KMS-11 (cell line): Measurements from ENCODE around the gene NKRF.

Source experiments
- H2AFZ ChIP-seq: fragments of 200-600 bp; sonication (generic); 2 replicates; pipeline ENCODE4 v1.6.1; 2016; ENCODE audit warnings: antibody characterized with exemption, mixed run types, low read depth
- H3K27ac ChIP-seq: fragments of 200-600 bp; sonication (generic); 2 replicates; pipeline ENCODE4 v1.6.1; 2016; ENCODE audit warnings: mild to moderate bottlenecking, mixed run types
- H3K27me3 ChIP-seq: fragments of 200-600 bp; sonication (generic); 2 replicates; pipeline ENCODE4 v1.6.1; 2017; ENCODE audit warnings: mild to moderate bottlenecking, low read depth, mixed run types, moderate library complexity; ENCODE audit not compliant: insufficient read depth
- H3K36me3 ChIP-seq: fragments of 200-600 bp; sonication (generic); 2 replicates; pipeline ENCODE4 v1.6.1; 2017; ENCODE audit warnings: mild to moderate bottlenecking, mixed run types; ENCODE audit not compliant: insufficient read depth
- H3K4me1 ChIP-seq: fragments of 200-600 bp; sonication (generic); 2 replicates; pipeline ENCODE4 v1.6.1; 2016; ENCODE audit warnings: mild to moderate bottlenecking, low read depth, mixed run types; ENCODE audit not compliant: poor library complexity, severe bottlenecking
- H3K4me2 ChIP-seq: fragments of 200-600 bp; sonication (generic); 2 replicates; pipeline ENCODE4 v1.7.0; 2016; ENCODE audit warnings: mild to moderate bottlenecking, mixed run types
- H3K4me3 ChIP-seq: fragments of 200-600 bp; sonication (generic); IDR thresholded peaks from 2 replicates; pipeline ENCODE4 v1.6.1; 2017; ENCODE audit warnings: low read depth, low read length, mixed read lengths; ENCODE audit not compliant: insufficient read depth
- H3K79me2 ChIP-seq: fragments of 200-600 bp; sonication (generic); 2 replicates; pipeline ENCODE4 v1.6.1; 2016; ENCODE audit warnings: low read depth, mixed run types; ENCODE audit not compliant: insufficient read depth
- H3K9ac ChIP-seq: fragments of 200-600 bp; sonication (generic); 2 replicates; pipeline ENCODE4 v1.6.1; 2016; ENCODE audit warnings: mild to moderate bottlenecking, mixed run types
- H4K20me1 ChIP-seq: fragments of 200-600 bp; sonication (generic); 2 replicates; pipeline ENCODE4 v1.6.1; 2016; ENCODE audit warnings: mild to moderate bottlenecking, mixed run types; ENCODE audit not compliant: insufficient read depth
- TF ChIP-seq, protein P1 (sequence below): fragments of 200-600 bp; sonication (generic); conservative IDR thresholded peaks from 2 replicates; pipeline ENCODE4 v1.6.1; 2017; ENCODE audit warnings: low read depth, mild to moderate bottlenecking, antibody characterized with exemption, low read length, moderate library complexity, mixed read lengths

NKRF gene

GRCh38 chrX:119607018-119607389, 780 bp upstream of the NKRF start:
- no peaks in the 10 kb centered on the region for H3K27me3 ChIP-seq
- H3K4me3 ChIP-seq: no peak overlapping the region
- H3K27ac ChIP-seq: peak overlapping the region; percentile 87
- peaks cover 36% of the 10 kb centered on the region for H3K79me2 ChIP-seq
- H3K9ac ChIP-seq: peak overlapping the region; percentile 94
- peaks cover 47% of the 10 kb centered on the region for H3K4me1 ChIP-seq
- TF ChIP-seq, protein P1, sequence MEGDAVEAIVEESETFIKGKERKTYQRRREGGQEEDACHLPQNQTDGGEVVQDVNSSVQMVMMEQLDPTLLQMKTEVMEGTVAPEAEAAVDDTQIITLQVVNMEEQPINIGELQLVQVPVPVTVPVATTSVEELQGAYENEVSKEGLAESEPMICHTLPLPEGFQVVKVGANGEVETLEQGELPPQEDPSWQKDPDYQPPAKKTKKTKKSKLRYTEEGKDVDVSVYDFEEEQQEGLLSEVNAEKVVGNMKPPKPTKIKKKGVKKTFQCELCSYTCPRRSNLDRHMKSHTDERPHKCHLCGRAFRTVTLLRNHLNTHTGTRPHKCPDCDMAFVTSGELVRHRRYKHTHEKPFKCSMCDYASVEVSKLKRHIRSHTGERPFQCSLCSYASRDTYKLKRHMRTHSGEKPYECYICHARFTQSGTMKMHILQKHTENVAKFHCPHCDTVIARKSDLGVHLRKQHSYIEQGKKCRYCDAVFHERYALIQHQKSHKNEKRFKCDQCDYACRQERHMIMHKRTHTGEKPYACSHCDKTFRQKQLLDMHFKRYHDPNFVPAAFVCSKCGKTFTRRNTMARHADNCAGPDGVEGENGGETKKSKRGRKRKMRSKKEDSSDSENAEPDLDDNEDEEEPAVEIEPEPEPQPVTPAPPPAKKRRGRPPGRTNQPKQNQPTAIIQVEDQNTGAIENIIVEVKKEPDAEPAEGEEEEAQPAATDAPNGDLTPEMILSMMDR: no peak
- H3K4me2 ChIP-seq: peak overlapping the region; percentile 85
- H3K36me3 ChIP-seq: no peaks in the 10 kb centered on the region
- H4K20me1 ChIP-seq: no peaks in the 10 kb centered on the region
- peak overlapping the region; percentile 56 for H2AFZ ChIP-seq

DNA sequence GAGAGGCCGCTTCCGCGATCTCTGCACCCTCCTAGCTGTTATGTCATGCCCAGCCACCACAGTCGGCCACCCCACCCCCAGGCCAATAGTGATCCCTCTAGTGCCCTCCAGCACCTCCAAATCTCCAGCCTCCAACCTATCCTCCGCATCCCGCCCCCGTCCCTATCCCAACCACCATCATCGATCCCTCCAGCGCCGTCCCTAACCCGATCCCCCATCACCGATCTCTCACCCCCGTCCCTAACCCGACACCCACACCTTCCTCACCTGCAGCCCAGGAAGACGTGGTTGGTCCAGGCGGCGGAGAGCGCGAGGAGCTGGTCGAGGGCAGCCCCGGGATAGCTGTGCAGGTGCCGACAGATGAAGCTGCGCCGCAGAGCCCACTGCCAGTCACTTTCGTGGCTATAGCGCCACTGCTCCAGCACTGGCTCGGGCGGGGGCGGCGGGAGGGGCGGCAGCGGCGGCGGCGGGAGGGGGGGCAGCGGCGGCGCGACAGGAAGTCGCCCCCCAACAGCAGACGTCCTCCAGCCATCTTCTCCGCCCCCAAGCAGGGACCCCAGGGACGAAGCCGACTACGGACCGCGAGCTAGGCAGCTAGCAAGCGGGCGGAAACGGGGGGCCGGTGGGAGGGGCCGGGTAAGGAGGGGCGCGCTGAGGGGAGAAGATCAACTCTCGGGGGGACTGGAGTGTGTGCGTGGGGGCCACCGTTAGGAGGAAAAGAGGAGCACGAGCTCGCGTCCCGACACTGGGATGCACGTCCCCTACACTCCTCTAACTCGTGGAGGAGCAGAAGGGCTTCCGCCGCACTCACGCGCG, 552 bp downstream of the NKRF start:
- Histone ChIP-seq H3K27me3 (no peaks in the 10 kb centered on the region), H3K4me3 (no peak overlapping the region), H3K27ac (peak overlapping the region; percentile 87), H3K4me2 (peak overlapping the region; percentile 73; the same call in 1 of the 2 replicates), H2AFZ (peak overlapping the region; percentile 18; the same call in 1 of the 2 replicates), H3K4me1 (peaks cover 46% of the 10 kb centered on the region), H3K36me3 (no peaks in the 10 kb centered on the region; the same call in 1 of the 2 replicates), H3K79me2 (peaks cover 49% of the 10 kb centered on the region), H3K9ac (peak overlapping the region; percentile 94), H4K20me1 (no peaks in the 10 kb centered on the region)
- TF ChIP-seq, protein P1: no peak

GRCh38 chrX:119604766-119605463, 1.3 kb downstream of the NKRF start:
- Histone ChIP-seq H2AFZ (no peak overlapping the region), H3K4me2 (peak overlapping the region; percentile 73), H3K36me3 (no peaks in the 10 kb centered on the region; the same call in 1 of the 2 replicates), H3K4me3 (no peak overlapping the region), H3K9ac (peak overlapping the region; percentile 94; the same call in 1 of the 2 replicates), H4K20me1 (no peaks in the 10 kb centered on the region), H3K27ac (no peak overlapping the region), H3K79me2 (peaks cover 56% of the 10 kb centered on the region), H3K27me3 (no peaks in the 10 kb centered on the region), H3K4me1 (peaks cover 39% of the 10 kb centered on the region)
- TF ChIP-seq, protein P1: no peak

- Histone ChIP-seq H3K4me1 (peaks cover 39% of the 10 kb centered on the region), H2AFZ (no peak overlapping the region), H4K20me1 (no peaks in the 10 kb centered on the region), H3K4me3 (no peak overlapping the region), H3K27me3 (no peaks in the 10 kb centered on the region), H3K27ac (no peak overlapping the region), H3K4me2 (no peak overlapping the region), H3K36me3 (no peaks in the 10 kb centered on the region; the same call in 1 of the 2 replicates), H3K9ac (no peak overlapping the region), H3K79me2 (peaks cover 71% of the 10 kb centered on the region)
- TF ChIP-seq, protein P1: no peak
Observed at GRCh38 chrX:119602701-119603255, 3.4 kb downstream of the NKRF start.
